NAMALWA (cell line): ENCODE measurements around the gene ADAMTS3.

ENCODE experiments used
- DNase-seq: peaks from one replicate; pipeline ENCODE4 v3.0.0-alpha.2; 2015; ENCODE audit warnings: low spot score

ADAMTS3 gene

DNA sequence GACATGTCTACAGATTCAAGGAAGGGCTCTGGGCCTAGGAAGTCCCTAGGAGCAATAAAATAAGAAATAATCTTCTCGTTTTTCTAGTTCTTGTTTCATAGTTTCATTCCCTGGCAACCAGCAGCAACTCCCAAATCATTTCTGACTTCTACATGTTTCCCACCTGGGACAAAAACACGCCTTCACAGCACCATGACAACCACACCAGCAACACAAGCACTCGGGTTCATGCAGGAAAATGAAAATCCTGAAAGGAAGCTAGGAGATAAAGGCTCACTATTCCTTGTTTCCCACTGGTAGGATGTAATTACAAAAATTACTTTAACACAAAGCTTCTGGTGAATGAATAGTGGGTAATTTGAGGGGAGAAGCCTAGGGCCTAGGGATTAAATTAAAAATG, 158.9 kb downstream of the ADAMTS3 start:
- no peak for DNase-seq

GRCh38 chr4:72408568-72408967, 160.5 kb downstream of the ADAMTS3 start:
- no peak for DNase-seq

- no peak for DNase-seq
Measured at GRCh38 chr4:72405417-72405816, 163.6 kb downstream of the ADAMTS3 start.

- DNase-seq: no peak
Measured at GRCh38 chr4:72397314-72397713, 171.7 kb downstream of the ADAMTS3 start.

- no peak for DNase-seq
Measured at GRCh38 chr4:72394012-72394663, 174.9 kb downstream of the ADAMTS3 start.

GRCh38 chr4:72391281-72391680, 177.7 kb downstream of the ADAMTS3 start:
- no peak for DNase-seq

DNA sequence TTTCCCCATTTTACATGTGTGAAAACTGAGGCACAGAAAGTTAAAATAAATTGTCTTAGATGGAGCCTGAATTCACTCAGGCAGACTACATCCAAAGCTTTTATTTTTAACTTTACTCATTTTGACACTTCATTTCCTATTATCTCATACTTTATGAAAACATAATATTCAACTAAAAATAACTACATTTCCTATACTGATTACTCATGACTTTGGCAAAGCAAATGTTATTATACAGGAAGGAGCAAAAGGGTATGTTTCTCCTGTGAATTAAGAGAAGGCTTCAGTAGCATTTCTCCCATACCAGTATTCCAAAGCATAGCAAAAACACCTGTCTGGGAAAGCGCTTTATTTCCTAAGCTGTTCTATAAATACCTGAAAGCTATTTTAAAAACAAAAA, 178.6 kb downstream of the ADAMTS3 start:
- DNase-seq: no peak

DNA sequence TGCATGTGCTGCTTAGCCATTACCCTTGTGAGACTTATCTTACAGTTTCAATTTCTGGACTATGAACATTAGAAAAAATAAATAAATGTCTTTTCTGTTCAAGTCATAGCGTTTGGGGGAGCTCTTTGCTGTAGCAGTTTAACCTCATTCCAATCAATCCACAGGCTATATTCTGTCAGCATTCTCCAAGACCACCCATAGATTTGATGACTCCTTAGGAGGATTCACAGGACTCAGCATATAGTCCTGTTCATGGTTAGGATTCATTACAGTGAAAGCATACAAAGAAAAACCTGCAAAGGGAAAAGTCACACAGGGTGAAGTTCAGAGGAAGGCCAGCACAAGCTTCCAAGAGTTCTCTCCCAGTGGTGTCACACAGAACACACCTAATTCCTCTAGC, 180.5 kb downstream of the ADAMTS3 start:
- no peak for DNase-seq

GRCh38 chr4:72387959-72388358, 181.1 kb downstream of the ADAMTS3 start:
- no peak for DNase-seq

GRCh38 chr4:72383439-72383838, 185.6 kb downstream of the ADAMTS3 start:
- DNase-seq: no peak

DNA sequence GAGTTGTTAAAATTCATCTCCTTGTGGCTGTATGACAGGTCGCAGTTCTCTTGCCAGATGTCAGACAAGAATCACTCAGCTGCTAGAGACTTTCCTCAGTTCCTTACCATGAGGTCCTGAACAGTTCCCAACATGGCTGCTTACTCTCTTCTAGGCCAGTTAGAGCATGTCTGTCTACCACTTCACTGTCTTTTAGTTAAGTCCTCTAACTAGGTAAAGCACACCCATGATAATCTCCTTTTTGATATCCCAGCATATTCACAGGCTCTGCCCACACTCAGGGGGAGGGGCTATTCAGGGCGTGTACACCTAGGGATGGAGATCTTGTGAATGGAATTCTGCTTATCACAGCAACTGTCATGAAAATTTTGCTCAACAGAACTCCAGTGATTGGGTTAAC, 190.1 kb downstream of the ADAMTS3 start:
- no peak for DNase-seq

GRCh38 chr4:72377491-72378194, 191.4 kb downstream of the ADAMTS3 start:
- DNase-seq: no peak

- DNase-seq: no peak
Measured at GRCh38 chr4:72376901-72377300, 192.1 kb downstream of the ADAMTS3 start.

- no peak for DNase-seq
Measured at GRCh38 chr4:72375073-72375736, 193.8 kb downstream of the ADAMTS3 start.

- DNase-seq: no peak
Measured at GRCh38 chr4:72374159-72374558, 194.9 kb downstream of the ADAMTS3 start.

DNA sequence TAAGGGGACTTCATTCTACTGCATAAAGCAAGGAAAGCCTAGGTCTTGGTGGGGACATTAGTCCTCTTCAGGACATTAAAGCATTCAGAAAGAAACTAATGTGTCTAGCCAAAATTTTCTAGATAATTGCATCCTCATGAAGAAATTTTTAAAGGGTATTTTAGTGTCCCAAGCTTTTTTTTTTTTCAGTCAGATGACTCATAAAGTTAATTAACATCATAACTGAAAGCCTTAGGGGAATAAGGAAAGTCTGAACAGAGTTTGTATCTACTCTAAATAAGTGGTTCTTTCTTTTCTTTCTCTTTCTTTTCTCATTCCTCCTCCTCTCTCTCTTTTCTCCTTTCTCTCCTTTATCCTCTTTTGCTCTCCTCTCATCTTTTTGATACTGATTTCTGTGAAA, 202.4 kb downstream of the ADAMTS3 start:
- DNase-seq: no peak

- no peak for DNase-seq
Measured at GRCh38 chr4:72365981-72366380, 203.0 kb downstream of the ADAMTS3 start.

GRCh38 chr4:72365016-72365415, 204.0 kb downstream of the ADAMTS3 start:
- no peak for DNase-seq

GRCh38 chr4:72360075-72360474, 208.9 kb downstream of the ADAMTS3 start:
- DNase-seq: no peak

- DNase-seq: no peak
Measured at GRCh38 chr4:72358483-72358882, 210.5 kb downstream of the ADAMTS3 start.

DNA sequence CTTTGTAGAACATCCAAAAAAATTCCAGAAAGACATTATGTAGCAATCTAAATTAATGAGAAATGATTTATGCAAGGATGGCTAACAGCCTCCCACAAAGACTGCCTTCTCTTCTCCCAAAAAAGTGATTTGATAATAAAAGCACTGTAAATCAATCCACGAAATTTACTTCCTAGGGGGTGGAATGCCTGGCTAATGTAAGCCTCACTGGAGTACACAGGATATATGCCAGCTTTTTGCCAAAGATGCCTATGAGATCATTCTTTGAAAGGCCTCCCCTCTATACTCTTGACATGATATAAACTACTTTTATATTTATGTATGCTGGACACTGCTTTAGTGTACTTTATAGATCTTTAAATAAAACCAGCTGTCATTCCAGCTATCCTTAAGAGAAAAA, 211.1 kb downstream of the ADAMTS3 start:
- DNase-seq: no peak

DNA sequence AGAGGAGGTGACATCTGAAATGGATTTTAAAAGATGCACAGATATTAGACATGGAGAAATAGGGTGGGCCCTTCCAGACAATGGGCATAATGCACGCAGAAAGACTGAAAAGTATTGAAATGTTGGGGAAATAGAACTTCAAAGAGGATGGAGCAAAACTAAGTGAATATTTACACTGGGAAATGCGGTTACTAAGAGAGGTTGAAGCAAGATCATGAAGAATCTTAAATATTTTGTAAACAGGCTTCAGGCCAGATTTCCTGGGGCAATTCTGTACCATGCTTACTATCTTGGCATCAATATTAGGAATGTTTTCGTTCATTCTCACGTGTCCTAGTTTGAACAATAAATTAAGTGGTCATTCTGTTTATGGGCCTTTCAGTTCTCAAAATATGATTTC, 216.3 kb downstream of the ADAMTS3 start:
- no peak for DNase-seq

GRCh38 chr4:72351521-72351920, 217.5 kb downstream of the ADAMTS3 start:
- DNase-seq: no peak
